Activated CD8-positive, alpha-beta memory T cell treated with anti-CD3 and anti-CD28 coated beads for 36 hours (primary cell): Measurements from ENCODE around the gene ZNF32. TPM values are rescaled to one million over a fixed set of nuclear protein-coding genes. Genes with fewer than 3 reads are reported as not detected.

Source experiments
- CTCF ChIA-PET: fragments of 350-600 bp; sonication (Branson Sonifier 250); formaldehyde crosslinking; loops from one replicate; lab custom pipeline; 2021; ENCODE audit warnings: antibody characterized with exemption; lab: Charles Lee
- POLR2A ChIA-PET: fragments of 350-600 bp; sonication (Branson Sonifier 250); formaldehyde crosslinking; loops from one replicate; lab custom pipeline; 2021; ENCODE audit warnings: antibody characterized with exemption; lab: Charles Lee
- total RNA-seq, 2 experiments: library from RNA; stranded (reverse); gene quantifications; one replicate each; pipeline ENCODE4 v1.2.3, GENCODE V29; 2021

ZNF32 gene
- total RNA-seq, result 10 to 100 TPM; 12.7 to 13.7 TPM

DNA sequence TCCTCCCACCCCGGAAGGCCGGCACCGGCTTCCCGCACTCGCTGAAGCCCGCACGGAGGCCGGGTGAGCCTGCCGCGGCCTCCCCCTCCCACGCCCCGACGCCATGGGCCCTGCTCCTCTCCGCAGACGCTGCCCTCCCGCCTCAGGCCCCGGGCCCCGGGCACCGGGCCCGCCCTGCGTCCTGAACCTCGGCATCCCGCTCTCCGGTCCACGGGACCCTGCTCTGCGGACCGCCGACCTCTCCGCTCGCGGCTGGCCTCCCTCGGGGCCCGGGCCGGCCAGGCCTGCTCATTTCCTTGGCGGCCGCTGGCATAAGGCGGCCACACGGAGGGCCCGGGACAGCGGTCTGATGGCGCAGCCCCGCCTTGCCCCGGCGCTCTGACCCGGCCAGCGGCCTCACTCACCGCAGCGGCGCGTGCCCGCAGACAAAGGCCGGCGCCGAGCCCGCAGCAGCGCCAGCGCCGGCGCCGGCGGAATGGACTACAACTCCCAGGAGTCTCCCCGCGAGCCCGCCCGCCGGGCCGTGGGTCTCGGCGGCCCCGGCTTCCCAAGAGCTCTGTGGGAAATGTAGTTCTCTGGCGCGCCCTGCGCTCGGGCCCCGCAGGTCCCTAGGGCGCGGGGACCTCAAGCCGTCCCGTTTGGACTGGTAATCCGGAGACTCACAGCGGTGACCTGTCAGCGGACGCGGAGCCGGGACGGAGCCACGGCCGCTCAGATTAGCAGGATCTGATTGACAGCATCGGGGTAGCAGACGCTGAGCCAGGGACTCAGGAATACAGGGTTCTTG, at the start of gene ZNF32:
TSS of gene ZNF32 (minus strand) at position 484 of the 787 bp plus-strand sequence. CDS start 2,748 bp downstream, outside the sequence.
- CTCF ChIA-PET, result interaction anchor here (1.1 to 1.2 kb wide), 3 partner anchors 21 to 55 kb away, joined by 3 read pairs; no protein-coding TSS in a partner anchor
- POLR2A ChIA-PET, result interaction anchor here (0.5 to 1.1 kb wide), 4 partner anchors 43 to 1219 kb away, joined by 3 to 6 read pairs (median 4); no protein-coding TSS in a partner anchor

- CTCF ChIA-PET, result no interaction called here
These were observed 49.5 kb upstream of the ZNF32 start for GRCh38 chr10:43698156-43698555.

DNA sequence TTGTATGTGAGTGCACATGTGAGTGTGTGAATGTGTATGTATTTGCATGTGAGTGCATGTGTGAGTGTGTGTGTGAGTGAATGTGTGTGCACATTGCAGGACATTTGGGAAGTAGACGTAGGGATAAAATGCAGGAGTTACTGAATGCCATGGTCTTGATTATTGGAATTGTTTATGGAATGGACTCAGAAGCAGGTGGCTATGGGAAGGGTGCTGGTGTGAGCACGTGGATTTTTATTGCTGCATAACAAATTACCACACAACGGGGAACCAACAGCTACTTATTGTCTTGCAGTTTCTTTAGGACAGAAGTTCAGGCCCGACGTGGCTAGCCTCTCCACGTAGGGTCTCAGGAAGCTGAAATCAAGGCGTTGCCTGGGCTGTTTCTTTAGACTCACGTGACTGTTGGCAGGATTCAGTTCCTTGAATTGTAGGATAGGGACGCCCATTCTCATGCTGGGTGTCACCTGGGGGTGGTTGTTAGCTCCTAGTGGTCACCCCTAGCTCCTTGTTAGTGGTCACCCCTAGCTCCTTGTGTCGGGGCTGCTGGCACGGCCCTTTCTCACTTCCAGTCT, 48.3 kb upstream of the ZNF32 start:
- POLR2A ChIA-PET, result no interaction called here
- CTCF ChIA-PET, result no interaction called here

More at GRCh38 chr10:43698156-43698555, 49.5 kb upstream of the ZNF32 start:
- POLR2A ChIA-PET, result no interaction called here

DNA sequence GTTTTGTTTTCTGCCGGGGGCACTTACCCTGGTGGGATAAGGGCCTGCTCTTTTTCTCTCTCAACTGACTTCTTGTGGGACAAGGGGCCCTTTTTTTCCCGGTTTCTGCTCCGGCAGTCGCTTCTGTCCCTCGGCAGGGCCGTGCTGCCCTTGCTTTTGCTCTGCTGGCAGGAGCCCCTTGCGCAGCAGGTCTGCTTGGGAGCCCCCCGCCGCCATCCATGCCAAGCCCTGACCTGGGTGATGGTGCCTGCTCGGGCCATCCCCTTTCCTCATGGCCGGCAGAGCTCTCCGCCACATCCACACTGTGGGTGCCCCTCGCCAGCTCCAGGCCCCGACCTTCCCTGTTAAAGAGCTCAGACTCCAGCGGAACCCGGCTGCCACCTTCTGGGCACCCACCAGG, 47.0 kb upstream of the ZNF32 start:
- ChIA-PET POLR2A (no interaction called here), CTCF (no interaction called here)

DNA sequence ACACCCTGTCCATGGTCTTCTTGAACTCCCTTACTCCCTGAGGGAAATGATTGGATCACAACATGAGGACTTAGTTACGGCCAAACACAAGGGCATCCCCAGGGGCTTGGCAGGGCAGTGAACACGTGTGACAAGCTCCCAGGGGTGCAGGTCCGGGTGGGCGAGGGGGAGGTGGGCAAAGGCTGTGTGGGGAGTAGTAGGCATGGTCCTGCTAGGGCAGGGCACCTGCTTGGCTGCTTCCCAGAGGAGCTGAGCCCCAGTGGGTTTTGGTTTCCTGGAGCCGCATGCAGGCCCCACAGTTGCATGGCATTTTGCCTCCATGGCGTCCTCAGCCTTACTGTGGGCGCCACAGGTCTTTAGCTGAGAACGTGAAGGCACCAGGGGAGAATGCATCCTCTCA, 46.6 kb upstream of the ZNF32 start:
- CTCF ChIA-PET, result no interaction called here
- POLR2A ChIA-PET, result no interaction called here

DNA sequence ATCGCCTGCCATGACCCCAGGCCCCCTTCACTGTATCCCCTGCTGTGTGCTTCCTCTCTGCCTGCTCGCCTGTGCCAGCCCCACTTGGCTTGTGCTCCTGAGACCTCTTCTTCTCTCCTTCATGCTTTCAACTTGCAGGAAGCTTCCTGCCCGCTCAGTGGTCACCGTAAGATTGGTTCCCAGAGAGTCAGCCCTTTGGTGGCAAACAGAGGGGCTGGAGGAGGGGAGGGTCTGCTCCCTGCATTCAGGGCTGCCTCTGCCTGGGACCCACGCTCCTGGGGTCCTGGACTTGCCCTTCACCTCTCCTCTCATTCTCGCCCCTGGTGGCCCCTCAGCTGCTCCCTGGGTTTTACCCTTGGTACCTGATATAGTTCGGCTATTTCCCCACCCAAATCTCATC, 45.8 kb upstream of the ZNF32 start:
- ChIA-PET CTCF (no interaction called here), POLR2A (no interaction called here)

DNA sequence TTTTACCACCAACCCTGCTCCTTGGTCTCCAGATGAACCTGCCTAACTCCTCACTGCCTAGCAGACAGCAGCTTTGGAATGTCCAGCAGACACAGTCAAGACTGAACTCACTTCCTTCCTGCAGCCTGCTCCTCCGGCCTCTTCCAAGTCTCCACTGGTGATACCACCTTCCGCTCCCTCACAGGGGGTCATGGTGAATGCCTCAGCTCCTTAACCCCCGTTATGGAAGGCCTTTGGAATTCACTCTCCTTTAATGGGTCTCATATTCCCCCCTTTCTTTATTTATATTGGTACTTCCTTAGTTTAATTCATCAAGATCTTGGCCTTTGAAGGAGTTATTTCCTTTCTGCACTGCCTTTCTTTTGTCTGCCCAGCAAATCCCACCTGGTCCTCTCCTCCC, 44.9 kb upstream of the ZNF32 start:
- ChIA-PET CTCF (interaction anchor here (0.9 kb wide), 1 partner anchor 693 kb away, joined by 3 read pairs; no protein-coding TSS in a partner anchor), POLR2A (no interaction called here)

GRCh38 chr10:43692051-43692825, 43.6 kb upstream of the ZNF32 start:
- CTCF ChIA-PET, result interaction anchor here (0.9 to 1.5 kb wide), 2 partner anchors 9 to 695 kb away, joined by 3 to 4 read pairs; no protein-coding TSS in a partner anchor
- POLR2A ChIA-PET, result no interaction called here

- POLR2A ChIA-PET, result no interaction called here
These were observed 42.8 kb upstream of the ZNF32 start for GRCh38 chr10:43691485-43691884.

DNA sequence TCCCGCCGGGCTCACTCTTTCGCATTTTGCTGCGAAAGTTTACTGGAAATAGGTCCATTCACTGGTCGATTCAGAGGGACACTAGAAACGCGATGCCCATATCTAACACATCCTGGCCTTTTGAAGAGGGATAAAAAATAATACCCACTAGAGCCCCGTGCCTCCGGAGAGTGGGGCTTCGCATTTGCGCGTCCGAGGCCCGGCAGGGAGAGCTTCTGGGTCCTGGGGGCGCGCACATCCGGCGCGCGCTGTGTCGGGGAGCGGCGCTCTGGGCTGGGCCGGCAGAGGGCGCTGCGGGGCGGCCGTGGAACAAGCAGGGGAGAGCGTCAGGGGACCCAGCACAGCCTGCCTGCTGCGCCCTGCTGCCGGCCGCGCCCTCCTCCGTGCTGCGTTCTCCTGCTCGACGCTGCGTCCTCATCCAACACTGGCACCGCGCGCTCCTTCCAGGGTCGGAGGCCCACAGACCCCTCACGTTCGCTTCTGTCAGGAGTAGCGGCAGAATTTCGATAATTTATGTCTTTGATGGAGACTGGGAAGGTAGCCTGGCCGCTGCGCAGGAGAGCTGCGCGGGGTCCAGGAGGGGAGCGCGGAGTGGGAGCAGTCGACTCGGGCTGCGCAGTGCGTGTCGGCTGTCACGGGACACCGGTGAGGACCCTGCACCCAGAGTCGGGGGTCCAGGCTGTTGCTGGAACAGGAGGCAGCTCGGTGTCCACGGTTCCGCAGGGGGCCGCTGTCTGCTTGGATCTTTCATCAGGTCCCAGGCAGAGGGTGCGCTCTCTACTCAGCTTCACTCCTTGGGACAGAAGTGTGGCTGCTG, 41.5 kb upstream of the ZNF32 start:
- ChIA-PET POLR2A (no interaction called here), CTCF (interaction anchor here (0.8 to 1.9 kb wide), 17 partner anchors 10 to 696 kb away, joined by 3 to 10 read pairs (median 4); partner anchors contain the start of gene ZNF32)

More at GRCh38 chr10:43691485-43691884, 42.8 kb upstream of the ZNF32 start:
- CTCF ChIA-PET, result interaction anchor here (1.5 kb wide), 1 partner anchor 8 kb away, joined by 4 read pairs; no protein-coding TSS in a partner anchor

GRCh38 chr10:43689618-43689954, 40.9 kb upstream of the ZNF32 start:
- POLR2A ChIA-PET, result no interaction called here

GRCh38 chr10:43689007-43689491, 40.4 kb upstream of the ZNF32 start:
- POLR2A ChIA-PET, result no interaction called here
- CTCF ChIA-PET, result interaction anchor here (0.7 to 1.9 kb wide), 9 partner anchors 9 to 697 kb away, joined by 3 to 10 read pairs (median 5); partner anchors contain the start of gene ZNF32

More at GRCh38 chr10:43689618-43689954, 40.9 kb upstream of the ZNF32 start:
- CTCF ChIA-PET, result interaction anchor here (0.8 to 1.9 kb wide), 16 partner anchors 9 to 697 kb away, joined by 3 to 10 read pairs (median 4); partner anchors contain the start of gene ZNF32

GRCh38 chr10:43688348-43688892, 39.7 kb upstream of the ZNF32 start:
- ChIA-PET POLR2A (no interaction called here), CTCF (interaction anchor here (0.7 to 1.5 kb wide), 3 partner anchors 12 to 28 kb away, joined by 3 read pairs; no protein-coding TSS in a partner anchor)

GRCh38 chr10:43687373-43687772, 38.7 kb upstream of the ZNF32 start:
- ChIA-PET CTCF (interaction anchor here (0.9 kb wide), 1 partner anchor 86 kb away, joined by 3 read pairs; no protein-coding TSS in a partner anchor), POLR2A (no interaction called here)

DNA sequence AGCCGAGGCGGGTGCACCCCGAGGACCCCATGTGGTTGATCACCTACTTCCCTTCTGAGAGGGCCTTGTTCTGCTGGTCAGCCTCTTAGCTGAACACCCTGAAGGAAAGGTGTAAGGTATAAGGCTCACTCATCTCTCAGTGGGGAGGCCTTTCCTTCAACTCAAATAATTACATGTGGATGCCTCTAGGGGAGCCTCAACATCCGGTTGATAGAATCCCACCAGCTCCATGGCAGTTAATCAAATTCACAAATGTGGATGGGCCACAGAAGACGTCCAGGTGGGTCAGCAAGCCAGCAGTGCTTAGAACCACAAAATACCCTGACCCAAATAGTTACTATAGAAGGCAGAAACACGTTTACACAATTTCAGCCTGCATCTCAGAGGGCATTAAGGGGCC, 37.7 kb upstream of the ZNF32 start:
- CTCF ChIA-PET, result interaction anchor here (1.4 kb wide), 1 partner anchor 12 kb away, joined by 3 read pairs; no protein-coding TSS in a partner anchor
- POLR2A ChIA-PET, result no interaction called here

DNA sequence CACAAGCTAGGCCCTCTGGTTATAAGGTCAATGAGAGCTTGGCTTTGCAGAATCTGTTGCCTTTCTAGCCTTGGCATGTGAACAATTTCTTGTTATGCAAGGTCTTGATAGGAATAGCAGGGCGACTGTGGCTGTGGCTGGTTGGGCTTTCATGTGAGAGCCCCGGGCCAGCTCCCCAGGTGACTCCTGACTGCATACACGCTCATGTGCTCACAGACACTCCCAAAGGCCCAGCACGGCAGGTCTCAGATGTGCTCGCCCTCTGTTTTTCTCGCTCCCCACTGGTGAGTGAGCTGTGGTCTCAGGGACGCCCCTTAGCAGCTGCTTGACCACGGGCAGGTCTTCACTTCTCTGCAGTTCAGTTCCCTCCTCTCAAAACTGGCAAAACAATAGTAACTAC, 37.1 kb upstream of the ZNF32 start:
- ChIA-PET POLR2A (no interaction called here), CTCF (interaction anchor here (1.4 kb wide), 1 partner anchor 11 kb away, joined by 3 read pairs; no protein-coding TSS in a partner anchor)

GRCh38 chr10:43684292-43684559, 35.5 kb upstream of the ZNF32 start:
- ChIA-PET CTCF (no interaction called here), POLR2A (no interaction called here)
